ENCODE measurements around the gene NCOA1. TPM values are rescaled to one million over a fixed set of nuclear protein-coding genes. Genes with fewer than 3 reads are reported as not detected.

The NCOA1 gene
- polyA plus RNA-seq, 1 donor from 2014 or later = 23.0 TPM

GRCh38 chr2:24747299-24747698 lies 256.2 kb downstream of the NCOA1 start:
- Histone ChIP-seq H3K36me3 (ENCODE audit: insufficient read depth, low read length) (no peaks in the 10 kb centered on the region), H3K4me2 (ENCODE audit: low read length) (no peak overlapping the region), H3K79me2 (replicated peaks; ENCODE audit: insufficient read depth, low read length) (no peaks in the 10 kb centered on the region), H3F3A (ENCODE audit: insufficient read depth, low read length, poor library complexity, severe bottlenecking) (no peaks in the 10 kb centered on the region), H3K4me3 (ENCODE audit: low read length) (no peak overlapping the region), H2AFZ (ENCODE audit: low read depth, low read length) (no peak overlapping the region), H4K20me1 (ENCODE audit: insufficient read depth) (no peaks in the 10 kb centered on the region), H3K27ac (ENCODE audit: low read length) (no peak overlapping the region), H3K27me3 (ENCODE audit: insufficient read depth, low read depth, low read length) (no peaks in the 10 kb centered on the region), H3K9me3 (ENCODE audit: low read length) (no peaks in the 10 kb centered on the region), H3K9me2 (ENCODE audit: insufficient read depth, low read length) (no peaks in the 10 kb centered on the region), H3K9ac (ENCODE audit: low read length) (no peak overlapping the region)
- TF ChIP-seq EP300 (conservative IDR thresholded peaks at IDR 0.05; ENCODE audit: poor library complexity, severe bottlenecking) (no peak), SMC3 (conservative IDR thresholded peaks at IDR 0.05; ENCODE audit: poor library complexity) (no peak), POLR2AphosphoS5 (IDR thresholded peaks at IDR 0.05) (no peak), EZH2 (IDR thresholded peaks at IDR 0.05; ENCODE audit: borderline replicate concordance, insufficient read depth, low read length, poor library complexity, severe bottlenecking) (no peak), MXI1 (conservative IDR thresholded peaks at IDR 0.05; ENCODE audit: poor library complexity, severe bottlenecking) (no peak), RAD21 (conservative IDR thresholded peaks at IDR 0.05) (no peak)
- TF ChIP-seq, protein P1, sequence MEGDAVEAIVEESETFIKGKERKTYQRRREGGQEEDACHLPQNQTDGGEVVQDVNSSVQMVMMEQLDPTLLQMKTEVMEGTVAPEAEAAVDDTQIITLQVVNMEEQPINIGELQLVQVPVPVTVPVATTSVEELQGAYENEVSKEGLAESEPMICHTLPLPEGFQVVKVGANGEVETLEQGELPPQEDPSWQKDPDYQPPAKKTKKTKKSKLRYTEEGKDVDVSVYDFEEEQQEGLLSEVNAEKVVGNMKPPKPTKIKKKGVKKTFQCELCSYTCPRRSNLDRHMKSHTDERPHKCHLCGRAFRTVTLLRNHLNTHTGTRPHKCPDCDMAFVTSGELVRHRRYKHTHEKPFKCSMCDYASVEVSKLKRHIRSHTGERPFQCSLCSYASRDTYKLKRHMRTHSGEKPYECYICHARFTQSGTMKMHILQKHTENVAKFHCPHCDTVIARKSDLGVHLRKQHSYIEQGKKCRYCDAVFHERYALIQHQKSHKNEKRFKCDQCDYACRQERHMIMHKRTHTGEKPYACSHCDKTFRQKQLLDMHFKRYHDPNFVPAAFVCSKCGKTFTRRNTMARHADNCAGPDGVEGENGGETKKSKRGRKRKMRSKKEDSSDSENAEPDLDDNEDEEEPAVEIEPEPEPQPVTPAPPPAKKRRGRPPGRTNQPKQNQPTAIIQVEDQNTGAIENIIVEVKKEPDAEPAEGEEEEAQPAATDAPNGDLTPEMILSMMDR (IDR thresholded peaks at IDR 0.05; ENCODE audit: poor library complexity, severe bottlenecking) = no peak
- TF ChIP-seq, protein P2, sequence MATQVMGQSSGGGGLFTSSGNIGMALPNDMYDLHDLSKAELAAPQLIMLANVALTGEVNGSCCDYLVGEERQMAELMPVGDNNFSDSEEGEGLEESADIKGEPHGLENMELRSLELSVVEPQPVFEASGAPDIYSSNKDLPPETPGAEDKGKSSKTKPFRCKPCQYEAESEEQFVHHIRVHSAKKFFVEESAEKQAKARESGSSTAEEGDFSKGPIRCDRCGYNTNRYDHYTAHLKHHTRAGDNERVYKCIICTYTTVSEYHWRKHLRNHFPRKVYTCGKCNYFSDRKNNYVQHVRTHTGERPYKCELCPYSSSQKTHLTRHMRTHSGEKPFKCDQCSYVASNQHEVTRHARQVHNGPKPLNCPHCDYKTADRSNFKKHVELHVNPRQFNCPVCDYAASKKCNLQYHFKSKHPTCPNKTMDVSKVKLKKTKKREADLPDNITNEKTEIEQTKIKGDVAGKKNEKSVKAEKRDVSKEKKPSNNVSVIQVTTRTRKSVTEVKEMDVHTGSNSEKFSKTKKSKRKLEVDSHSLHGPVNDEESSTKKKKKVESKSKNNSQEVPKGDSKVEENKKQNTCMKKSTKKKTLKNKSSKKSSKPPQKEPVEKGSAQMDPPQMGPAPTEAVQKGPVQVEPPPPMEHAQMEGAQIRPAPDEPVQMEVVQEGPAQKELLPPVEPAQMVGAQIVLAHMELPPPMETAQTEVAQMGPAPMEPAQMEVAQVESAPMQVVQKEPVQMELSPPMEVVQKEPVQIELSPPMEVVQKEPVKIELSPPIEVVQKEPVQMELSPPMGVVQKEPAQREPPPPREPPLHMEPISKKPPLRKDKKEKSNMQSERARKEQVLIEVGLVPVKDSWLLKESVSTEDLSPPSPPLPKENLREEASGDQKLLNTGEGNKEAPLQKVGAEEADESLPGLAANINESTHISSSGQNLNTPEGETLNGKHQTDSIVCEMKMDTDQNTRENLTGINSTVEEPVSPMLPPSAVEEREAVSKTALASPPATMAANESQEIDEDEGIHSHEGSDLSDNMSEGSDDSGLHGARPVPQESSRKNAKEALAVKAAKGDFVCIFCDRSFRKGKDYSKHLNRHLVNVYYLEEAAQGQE (IDR thresholded peaks at IDR 0.05; ENCODE audit: borderline replicate concordance) = no peak

DNA sequence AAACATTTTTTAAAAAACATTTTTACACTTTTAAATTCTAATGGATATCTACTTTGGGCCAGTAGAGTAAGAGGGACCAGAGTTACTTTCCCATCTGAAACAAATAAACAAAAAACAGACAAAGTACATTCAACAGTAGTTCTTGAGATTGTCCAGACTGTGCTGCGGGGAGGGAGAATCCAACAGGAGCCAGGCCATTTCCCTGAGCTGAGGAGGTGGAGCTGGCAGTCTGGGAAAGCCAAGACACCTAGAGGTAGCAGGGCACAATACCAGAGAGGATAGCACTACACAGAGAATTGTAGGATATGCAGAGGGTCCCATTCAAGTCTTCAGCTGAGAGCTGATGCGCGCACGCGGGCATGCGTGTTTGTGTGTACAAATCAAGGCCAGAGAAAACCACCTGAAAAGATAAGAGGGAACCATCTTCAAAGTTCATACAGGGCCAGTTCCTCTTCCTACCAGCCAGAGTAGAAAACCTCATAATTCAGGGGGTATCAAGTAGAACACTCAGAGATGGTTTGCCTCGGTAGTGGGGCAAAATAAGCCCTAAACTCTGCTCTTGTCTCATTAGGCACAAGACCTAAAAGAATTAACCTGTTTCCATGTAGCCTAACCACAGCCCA lies 258.1 kb downstream of the NCOA1 start:
- TF ChIP-seq EZH2 (IDR thresholded peaks at IDR 0.05; ENCODE audit: borderline replicate concordance, insufficient read depth, low read length, poor library complexity, severe bottlenecking) (no peak), EP300 (conservative IDR thresholded peaks at IDR 0.05; ENCODE audit: poor library complexity, severe bottlenecking) (no peak), MXI1 (conservative IDR thresholded peaks at IDR 0.05; ENCODE audit: poor library complexity, severe bottlenecking) (no peak), POLR2AphosphoS5 (IDR thresholded peaks at IDR 0.05) (no peak), TAF1 (IDR thresholded peaks at IDR 0.05; ENCODE audit: low read depth) (no peak), SMC3 (conservative IDR thresholded peaks at IDR 0.05; ENCODE audit: poor library complexity) (no peak), RAD21 (conservative IDR thresholded peaks at IDR 0.05) (no peak)
- TF ChIP-seq, protein P2 (IDR thresholded peaks at IDR 0.05; ENCODE audit: borderline replicate concordance) = no peak
- TF ChIP-seq, protein P1 (IDR thresholded peaks at IDR 0.05; ENCODE audit: poor library complexity, severe bottlenecking) = no peak
- Histone ChIP-seq H3F3A (ENCODE audit: insufficient read depth, low read length, poor library complexity, severe bottlenecking) (no peaks in the 10 kb centered on the region), H3K9ac (ENCODE audit: low read length) (no peak overlapping the region), H3K9me3 (ENCODE audit: low read length) (no peaks in the 10 kb centered on the region), H3K36me3 (ENCODE audit: insufficient read depth, low read length) (no peaks in the 10 kb centered on the region), H3K79me2 (replicated peaks; ENCODE audit: insufficient read depth, low read length) (no peaks in the 10 kb centered on the region), H3K4me3 (ENCODE audit: low read length) (no peak overlapping the region), H3K9me2 (ENCODE audit: insufficient read depth, low read length) (no peaks in the 10 kb centered on the region), H3K27me3 (ENCODE audit: insufficient read depth, low read depth, low read length) (no peaks in the 10 kb centered on the region), H2AFZ (ENCODE audit: low read depth, low read length) (no peak overlapping the region), H4K20me1 (ENCODE audit: insufficient read depth) (no peaks in the 10 kb centered on the region), H3K27ac (ENCODE audit: low read length) (no peak overlapping the region), H3K4me2 (ENCODE audit: low read length) (no peak overlapping the region)
